ENCODE results near the gene CCDC174.

CCDC174 gene

GRCh38 chr3:14616606-14617507, 34.7 kb upstream of the CCDC174 start:
- no peak for DNase-seq (ENCODE audit: extremely low spot score)
- no peak for TF ChIP-seq ARNT (IDR thresholded peaks at IDR 0.05)
- no peak for TF ChIP-seq ELF4 (IDR thresholded peaks at IDR 0.05)
- no peak for TF ChIP-seq FOXA1 (IDR thresholded peaks at IDR 0.05)
- TF ChIP-seq FOXK2 (IDR thresholded peaks at IDR 0.05), result no peak
- TF ChIP-seq CTBP1 (IDR thresholded peaks at IDR 0.05; ENCODE audit: borderline replicate concordance), result no peak
- TF ChIP-seq LEF1 (IDR thresholded peaks at IDR 0.05; ENCODE audit: borderline replicate concordance), result no peak
- no peak for TF ChIP-seq FOXM1 (IDR thresholded peaks at IDR 0.05; ENCODE audit: borderline replicate concordance)
- TF ChIP-seq BHLHE40 (IDR thresholded peaks at IDR 0.05; ENCODE audit: borderline replicate concordance), result no peak
- no peak for TF ChIP-seq TARDBP (IDR thresholded peaks at IDR 0.05)
- TF ChIP-seq SUZ12 (IDR thresholded peaks at IDR 0.05), result no peak
- TF ChIP-seq NFRKB (IDR thresholded peaks at IDR 0.05), result no peak
- no peak for TF ChIP-seq ZNF384 (IDR thresholded peaks at IDR 0.05)
- no peak for TF ChIP-seq HDGF (IDR thresholded peaks at IDR 0.05; ENCODE audit: borderline replicate concordance)
- TF ChIP-seq L3MBTL2 (conservative IDR thresholded peaks at IDR 0.05), result no peak
- no peak for TF ChIP-seq PKNOX1 (IDR thresholded peaks at IDR 0.05)
- no peak for TF ChIP-seq SP1 (IDR thresholded peaks at IDR 0.05)
- ChIA-PET POLR2A (interaction anchor here (1.8 kb wide), 1 partner anchor 35 kb away, joined by 5 read pairs; the partner anchor contains the start of gene CCDC174), CTCF (no interaction called here)

DNA sequence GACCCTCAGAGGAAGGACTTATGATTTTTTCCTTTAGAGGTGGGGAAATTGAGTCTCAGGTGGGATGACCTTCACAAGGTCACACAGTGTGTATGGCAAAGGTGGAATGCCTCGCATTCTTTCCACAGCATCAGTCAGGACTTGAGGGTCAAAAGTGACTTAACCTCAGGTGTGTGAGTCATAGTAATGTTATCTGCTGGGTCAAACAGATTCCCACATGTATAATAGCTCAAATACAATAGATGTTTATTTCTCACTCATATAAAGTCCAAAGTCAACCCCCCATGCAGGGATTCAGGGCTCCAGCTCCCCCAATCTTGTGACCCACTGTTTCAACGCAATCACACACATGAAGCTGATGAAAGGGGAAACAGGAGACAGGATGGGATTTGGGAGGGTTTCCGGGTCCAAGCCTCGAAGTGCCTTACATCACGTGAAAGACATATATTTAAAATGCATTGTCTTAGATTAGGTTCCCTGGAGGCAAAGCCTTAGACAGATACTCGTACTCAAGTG, 34.0 kb upstream of the CCDC174 start:
- ChIA-PET POLR2A (interaction anchor here (1.8 kb wide), 1 partner anchor 34 kb away, joined by 5 read pairs; the partner anchor contains the start of gene CCDC174), CTCF (no interaction called here)
- DNase-seq (ENCODE audit: extremely low spot score), result no peak
- TF ChIP-seq ARNT (IDR thresholded peaks at IDR 0.05) (no peak), PKNOX1 (IDR thresholded peaks at IDR 0.05) (no peak), HDGF (IDR thresholded peaks at IDR 0.05; ENCODE audit: borderline replicate concordance) (no peak), FOXA1 (IDR thresholded peaks at IDR 0.05) (no peak)

DNA sequence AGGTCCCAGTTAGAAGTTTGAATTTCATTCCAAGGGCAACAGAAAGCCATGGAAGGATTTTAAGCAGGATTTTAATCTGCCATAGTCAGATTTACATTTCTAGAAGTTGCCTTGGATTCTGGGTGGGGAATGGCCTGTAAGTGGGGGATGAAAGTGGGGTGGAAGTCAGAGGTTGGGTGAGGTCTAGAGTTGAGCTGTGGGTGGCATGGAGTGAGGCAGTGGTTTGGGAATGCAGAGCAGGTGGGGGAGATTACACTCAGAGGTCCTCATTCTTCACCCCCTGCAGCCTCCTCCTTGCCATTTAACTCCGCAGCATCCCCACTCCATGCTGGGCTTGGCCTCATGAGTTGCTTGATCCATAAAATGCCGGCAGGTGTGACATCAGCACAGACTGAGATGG, 32.0 kb upstream of the CCDC174 start:
- no peak for DNase-seq (ENCODE audit: extremely low spot score)
- ChIA-PET CTCF (no interaction called here), POLR2A (no interaction called here)
- TF ChIP-seq PKNOX1 (IDR thresholded peaks at IDR 0.05), result no peak
- no peak for TF ChIP-seq FOXM1 (IDR thresholded peaks at IDR 0.05; ENCODE audit: borderline replicate concordance)
- no peak for TF ChIP-seq LEF1 (IDR thresholded peaks at IDR 0.05; ENCODE audit: borderline replicate concordance)
- no peak for TF ChIP-seq FOXA1 (IDR thresholded peaks at IDR 0.05)
- TF ChIP-seq L3MBTL2 (conservative IDR thresholded peaks at IDR 0.05), result no peak
- no peak for TF ChIP-seq BHLHE40 (IDR thresholded peaks at IDR 0.05; ENCODE audit: borderline replicate concordance)
- TF ChIP-seq HDGF (IDR thresholded peaks at IDR 0.05; ENCODE audit: borderline replicate concordance), result no peak
- TF ChIP-seq SP1 (IDR thresholded peaks at IDR 0.05), result no peak
- no peak for TF ChIP-seq FOXK2 (IDR thresholded peaks at IDR 0.05)
- TF ChIP-seq SUZ12 (IDR thresholded peaks at IDR 0.05), result no peak

DNA sequence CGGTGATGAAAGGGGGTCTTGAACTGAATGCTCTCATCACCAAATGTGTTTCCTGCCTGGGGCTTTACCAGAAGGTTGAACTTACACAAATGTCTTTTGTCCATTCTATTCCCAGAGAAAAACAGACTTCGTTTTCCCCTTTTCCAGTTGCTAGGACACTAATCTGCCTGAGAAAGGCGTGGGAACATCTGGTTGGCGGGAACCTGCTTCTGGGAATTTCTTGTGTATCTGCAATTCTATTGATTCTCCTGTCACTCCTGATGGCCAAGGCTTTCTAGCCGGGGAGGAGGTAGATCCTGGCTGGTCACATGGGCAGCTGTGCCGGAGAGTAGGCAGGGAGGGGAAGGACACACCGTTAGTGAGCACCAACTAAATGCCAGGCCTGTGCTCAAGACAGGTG, 31.1 kb upstream of the CCDC174 start:
- no peak for TF ChIP-seq CTBP1 (IDR thresholded peaks at IDR 0.05; ENCODE audit: borderline replicate concordance)
- TF ChIP-seq FOXA1 (IDR thresholded peaks at IDR 0.05), result no peak
- no peak for TF ChIP-seq SP1 (IDR thresholded peaks at IDR 0.05)
- no peak for TF ChIP-seq ARNT (IDR thresholded peaks at IDR 0.05)
- TF ChIP-seq TARDBP (IDR thresholded peaks at IDR 0.05), result no peak
- no peak for TF ChIP-seq FOXM1 (IDR thresholded peaks at IDR 0.05; ENCODE audit: borderline replicate concordance)
- TF ChIP-seq ZNF384 (IDR thresholded peaks at IDR 0.05), result no peak
- no peak for TF ChIP-seq HDGF (IDR thresholded peaks at IDR 0.05; ENCODE audit: borderline replicate concordance)
- TF ChIP-seq L3MBTL2 (conservative IDR thresholded peaks at IDR 0.05), result no peak
- no peak for TF ChIP-seq FOXK2 (IDR thresholded peaks at IDR 0.05)
- no peak for TF ChIP-seq BHLHE40 (IDR thresholded peaks at IDR 0.05; ENCODE audit: borderline replicate concordance)
- TF ChIP-seq LEF1 (IDR thresholded peaks at IDR 0.05; ENCODE audit: borderline replicate concordance), result no peak
- no peak for TF ChIP-seq NFRKB (IDR thresholded peaks at IDR 0.05)
- TF ChIP-seq PKNOX1 (IDR thresholded peaks at IDR 0.05), result no peak
- no peak for TF ChIP-seq SUZ12 (IDR thresholded peaks at IDR 0.05)
- no peak for TF ChIP-seq ELF4 (IDR thresholded peaks at IDR 0.05)
- POLR2A ChIA-PET, result no interaction called here
- no peak for DNase-seq (ENCODE audit: extremely low spot score)
- CTCF ChIA-PET, result no interaction called here

GRCh38 chr3:14621093-14621492, 30.5 kb upstream of the CCDC174 start:
- ChIA-PET POLR2A (no interaction called here), CTCF (no interaction called here)
- no peak for DNase-seq (ENCODE audit: extremely low spot score)
- TF ChIP-seq HDGF (IDR thresholded peaks at IDR 0.05; ENCODE audit: borderline replicate concordance), result no peak
- TF ChIP-seq ARNT (IDR thresholded peaks at IDR 0.05), result no peak
- no peak for TF ChIP-seq SUZ12 (IDR thresholded peaks at IDR 0.05)
- no peak for TF ChIP-seq BHLHE40 (IDR thresholded peaks at IDR 0.05; ENCODE audit: borderline replicate concordance)
- TF ChIP-seq NFRKB (IDR thresholded peaks at IDR 0.05), result no peak
- TF ChIP-seq L3MBTL2 (conservative IDR thresholded peaks at IDR 0.05), result no peak
- no peak for TF ChIP-seq FOXA1 (IDR thresholded peaks at IDR 0.05)
- TF ChIP-seq ZNF384 (IDR thresholded peaks at IDR 0.05), result no peak
- TF ChIP-seq ELF4 (IDR thresholded peaks at IDR 0.05), result no peak
- TF ChIP-seq FOXK2 (IDR thresholded peaks at IDR 0.05), result no peak
- no peak for TF ChIP-seq TARDBP (IDR thresholded peaks at IDR 0.05)
- TF ChIP-seq FOXM1 (IDR thresholded peaks at IDR 0.05; ENCODE audit: borderline replicate concordance), result no peak
- TF ChIP-seq CTBP1 (IDR thresholded peaks at IDR 0.05; ENCODE audit: borderline replicate concordance), result no peak
- TF ChIP-seq PKNOX1 (IDR thresholded peaks at IDR 0.05), result no peak
